ENCODE data around the gene CAMSAP1. TPM values are rescaled to one million over a fixed set of nuclear protein-coding genes. Genes with fewer than 3 reads are reported as not detected.

Gene CAMSAP1
- total RNA-seq, 1 experiment from 2014 or later, result 16.7 TPM

DNA sequence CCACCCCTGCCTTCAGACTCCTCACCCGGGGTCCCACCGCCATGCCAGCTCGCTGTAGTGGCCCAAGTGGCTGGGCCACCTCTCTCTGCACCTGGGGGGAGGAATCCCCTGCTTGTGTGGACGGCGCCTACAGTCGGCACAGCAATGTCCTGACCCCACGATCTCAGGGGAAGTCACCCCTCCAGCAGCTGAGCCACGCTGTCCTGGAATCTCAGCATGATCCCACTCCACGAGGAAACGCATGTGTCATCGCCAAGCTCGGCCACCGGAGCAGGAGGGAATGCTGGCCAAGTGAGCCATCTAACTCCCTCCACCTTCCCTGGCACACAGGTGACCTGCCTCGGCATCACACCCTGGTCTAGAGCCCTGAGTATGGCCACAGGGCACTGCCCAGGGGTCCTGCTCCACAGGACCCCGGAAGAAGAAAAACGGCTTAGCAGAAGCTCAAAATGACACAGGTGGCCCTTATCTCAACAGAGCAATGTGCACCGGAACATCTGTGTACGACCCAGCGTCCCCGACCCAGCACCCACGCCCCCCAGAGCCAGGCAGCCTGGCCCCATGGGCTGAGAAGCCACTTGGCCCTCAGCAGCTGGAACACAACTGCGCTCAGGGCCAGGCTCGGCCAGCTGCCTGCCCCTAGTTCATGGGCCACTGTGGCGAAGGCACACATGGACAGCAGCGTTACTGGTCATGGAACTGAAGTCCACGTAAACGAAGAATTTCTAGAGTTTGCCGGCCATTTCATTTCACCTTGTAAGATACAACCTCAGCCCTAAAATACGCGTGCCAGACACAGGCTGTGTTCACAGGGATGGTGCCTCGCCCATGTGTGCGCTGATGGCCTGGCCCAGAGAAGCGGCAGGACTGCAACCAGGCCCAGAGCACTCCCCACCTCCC is 23.4 kb upstream of the CAMSAP1 start:
- H3K36me3 ChIP-seq (ENCODE audit: low read depth), result no peaks in the 10 kb centered on the region
- POLR2A ChIA-PET (ENCODE audit: unreplicated experiment), result no interaction called here
- H3K4me1 ChIP-seq (replicated peaks; ENCODE audit: insufficient read depth), result no peaks in the 10 kb centered on the region
- no peaks in the 10 kb centered on the region for H3K27me3 ChIP-seq (ENCODE audit: insufficient read depth, low read depth)
- CTCF ChIA-PET, result no interaction called here
- no TSS peak for BruUV-seq (replicated peaks)
- H3K9me3 ChIP-seq (ENCODE audit: insufficient read depth, low read depth), result no peaks in the 10 kb centered on the region
- intact Hi-C loops (cut with micrococcal nuclease; ENCODE audit: unreplicated experiment), result no loop called here
- H3K27ac ChIP-seq, result no peak overlapping the region
- H2AFZ ChIP-seq, result no peak overlapping the region
- H3K4me3 ChIP-seq, result no peak overlapping the region
- no peak overlapping the region for H3K4me2 ChIP-seq
- no peaks in the 10 kb centered on the region for H3F3A ChIP-seq (ENCODE audit: insufficient read depth, low read depth)
- H3K9me2 ChIP-seq (ENCODE audit: insufficient read depth), result no peaks in the 10 kb centered on the region
- H3K79me2 ChIP-seq (ENCODE audit: low read depth), result no peaks in the 10 kb centered on the region
- no peak for TF ChIP-seq EZH2 (IDR thresholded peaks at IDR 0.05; ENCODE audit: low read depth)
- TF ChIP-seq CTCF (conservative IDR thresholded peaks at IDR 0.05), result no peak
- H4K20me1 ChIP-seq (ENCODE audit: insufficient read depth), result no peaks in the 10 kb centered on the region
- no peak for DNase-seq

GRCh38 chr9:135929656-135930445 is 22.5 kb upstream of the CAMSAP1 start:
- Histone ChIP-seq H4K20me1 (ENCODE audit: insufficient read depth) (no peaks in the 10 kb centered on the region), H3F3A (ENCODE audit: insufficient read depth, low read depth) (no peaks in the 10 kb centered on the region), H3K4me3 (no peak overlapping the region), H3K27me3 (ENCODE audit: insufficient read depth, low read depth) (no peaks in the 10 kb centered on the region), H3K4me1 (replicated peaks; ENCODE audit: insufficient read depth) (no peaks in the 10 kb centered on the region), H3K27ac (no peak overlapping the region), H3K9me3 (ENCODE audit: insufficient read depth, low read depth) (no peaks in the 10 kb centered on the region), H3K9me2 (ENCODE audit: insufficient read depth) (no peaks in the 10 kb centered on the region), H3K4me2 (no peak overlapping the region), H2AFZ (no peak overlapping the region), H3K79me2 (ENCODE audit: low read depth) (no peaks in the 10 kb centered on the region), H3K36me3 (ENCODE audit: low read depth) (no peaks in the 10 kb centered on the region)
- DNase-seq, result no peak
- TF ChIP-seq EZH2 (IDR thresholded peaks at IDR 0.05; ENCODE audit: low read depth), result no peak
- TF ChIP-seq CTCF (conservative IDR thresholded peaks at IDR 0.05), result no peak
- no TSS peak for BruUV-seq (replicated peaks)
- intact Hi-C loops (cut with micrococcal nuclease; ENCODE audit: unreplicated experiment), result no loop called here
- CTCF ChIA-PET, result no interaction called here
- POLR2A ChIA-PET (ENCODE audit: unreplicated experiment), result no interaction called here

- Histone ChIP-seq H3F3A (ENCODE audit: insufficient read depth, low read depth) (no peaks in the 10 kb centered on the region), H3K27ac (no peak overlapping the region), H4K20me1 (ENCODE audit: insufficient read depth) (no peaks in the 10 kb centered on the region), H2AFZ (no peak overlapping the region), H3K4me2 (no peak overlapping the region), H3K4me3 (no peak overlapping the region), H3K27me3 (ENCODE audit: insufficient read depth, low read depth) (no peaks in the 10 kb centered on the region), H3K9me2 (ENCODE audit: insufficient read depth) (no peaks in the 10 kb centered on the region), H3K4me1 (replicated peaks; ENCODE audit: insufficient read depth) (no peaks in the 10 kb centered on the region), H3K79me2 (ENCODE audit: low read depth) (no peaks in the 10 kb centered on the region), H3K36me3 (ENCODE audit: low read depth) (no peaks in the 10 kb centered on the region), H3K9me3 (ENCODE audit: insufficient read depth, low read depth) (no peaks in the 10 kb centered on the region)
- CTCF ChIA-PET, result no interaction called here
- no TSS peak for BruUV-seq (replicated peaks)
- intact Hi-C loops (cut with micrococcal nuclease; ENCODE audit: unreplicated experiment), result no loop called here
- TF ChIP-seq EZH2 (IDR thresholded peaks at IDR 0.05; ENCODE audit: low read depth), result no peak
- no peak for TF ChIP-seq CTCF (conservative IDR thresholded peaks at IDR 0.05)
- POLR2A ChIA-PET (ENCODE audit: unreplicated experiment), result no interaction called here
- no peak for DNase-seq
Measured at GRCh38 chr9:135928731-135929655, 21.6 kb upstream of the CAMSAP1 start.

Measured in PC-9 (cell line).